ENCODE measurements around the gene PRR7.

DNA sequence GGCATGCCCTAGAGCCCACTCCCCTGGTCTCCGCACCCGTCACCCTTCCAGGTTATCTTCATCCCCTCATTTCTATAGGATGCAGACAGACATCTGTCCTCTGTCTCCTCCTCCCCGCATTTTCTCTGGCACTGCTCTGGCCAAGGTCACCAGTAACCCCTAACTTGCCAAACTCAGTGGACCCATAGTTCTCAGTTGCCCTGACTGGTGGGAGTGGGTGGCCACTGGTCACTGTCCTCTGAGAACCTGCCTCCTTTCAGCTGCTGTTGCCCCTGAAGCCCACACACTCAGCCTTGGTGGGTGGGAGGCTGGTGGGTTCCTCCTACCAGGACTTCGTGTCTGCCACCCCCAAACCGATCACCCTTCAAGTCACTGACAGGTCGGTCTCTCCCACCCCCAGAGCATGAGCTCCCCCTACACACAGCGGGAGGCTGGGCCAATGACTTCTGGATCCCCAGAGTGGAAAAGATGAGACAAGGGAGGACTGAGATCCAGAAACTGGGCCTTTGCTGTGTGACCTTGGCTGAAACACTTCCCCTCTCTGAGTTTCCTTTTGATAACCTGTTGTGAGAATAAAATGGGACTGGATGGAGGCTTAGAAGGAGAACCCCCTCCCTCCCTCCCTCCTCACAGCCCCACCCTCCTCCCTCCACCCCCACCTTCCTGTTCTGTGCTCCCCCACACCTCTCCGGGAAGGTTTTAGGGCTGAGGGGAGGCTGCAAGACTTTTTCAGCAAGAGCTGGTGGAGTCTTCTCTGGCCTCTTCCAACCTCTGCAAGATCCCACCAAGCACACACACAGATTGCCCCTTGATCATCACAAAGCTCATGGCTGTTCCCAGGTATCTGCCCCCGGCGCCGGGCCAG lies 29.2 kb downstream of the PRR7 start:
- no peak for TF ChIP-seq CEBPB (IDR thresholded peaks at IDR 0.05)
- TF ChIP-seq EP300 (IDR thresholded peaks at IDR 0.05; ENCODE audit: borderline replicate concordance), result no peak
- TF ChIP-seq EGR1 (IDR thresholded peaks at IDR 0.05), result no peak
- no peak for TF ChIP-seq TAF1 (IDR thresholded peaks at IDR 0.05; ENCODE audit: low read depth)
- TF ChIP-seq CREB1 (IDR thresholded peaks at IDR 0.05; ENCODE audit: low read depth), result no peak
- TF ChIP-seq, protein P1, sequence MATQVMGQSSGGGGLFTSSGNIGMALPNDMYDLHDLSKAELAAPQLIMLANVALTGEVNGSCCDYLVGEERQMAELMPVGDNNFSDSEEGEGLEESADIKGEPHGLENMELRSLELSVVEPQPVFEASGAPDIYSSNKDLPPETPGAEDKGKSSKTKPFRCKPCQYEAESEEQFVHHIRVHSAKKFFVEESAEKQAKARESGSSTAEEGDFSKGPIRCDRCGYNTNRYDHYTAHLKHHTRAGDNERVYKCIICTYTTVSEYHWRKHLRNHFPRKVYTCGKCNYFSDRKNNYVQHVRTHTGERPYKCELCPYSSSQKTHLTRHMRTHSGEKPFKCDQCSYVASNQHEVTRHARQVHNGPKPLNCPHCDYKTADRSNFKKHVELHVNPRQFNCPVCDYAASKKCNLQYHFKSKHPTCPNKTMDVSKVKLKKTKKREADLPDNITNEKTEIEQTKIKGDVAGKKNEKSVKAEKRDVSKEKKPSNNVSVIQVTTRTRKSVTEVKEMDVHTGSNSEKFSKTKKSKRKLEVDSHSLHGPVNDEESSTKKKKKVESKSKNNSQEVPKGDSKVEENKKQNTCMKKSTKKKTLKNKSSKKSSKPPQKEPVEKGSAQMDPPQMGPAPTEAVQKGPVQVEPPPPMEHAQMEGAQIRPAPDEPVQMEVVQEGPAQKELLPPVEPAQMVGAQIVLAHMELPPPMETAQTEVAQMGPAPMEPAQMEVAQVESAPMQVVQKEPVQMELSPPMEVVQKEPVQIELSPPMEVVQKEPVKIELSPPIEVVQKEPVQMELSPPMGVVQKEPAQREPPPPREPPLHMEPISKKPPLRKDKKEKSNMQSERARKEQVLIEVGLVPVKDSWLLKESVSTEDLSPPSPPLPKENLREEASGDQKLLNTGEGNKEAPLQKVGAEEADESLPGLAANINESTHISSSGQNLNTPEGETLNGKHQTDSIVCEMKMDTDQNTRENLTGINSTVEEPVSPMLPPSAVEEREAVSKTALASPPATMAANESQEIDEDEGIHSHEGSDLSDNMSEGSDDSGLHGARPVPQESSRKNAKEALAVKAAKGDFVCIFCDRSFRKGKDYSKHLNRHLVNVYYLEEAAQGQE (IDR thresholded peaks at IDR 0.05; ENCODE audit: low read depth), result no peak
- TF ChIP-seq, protein P2, sequence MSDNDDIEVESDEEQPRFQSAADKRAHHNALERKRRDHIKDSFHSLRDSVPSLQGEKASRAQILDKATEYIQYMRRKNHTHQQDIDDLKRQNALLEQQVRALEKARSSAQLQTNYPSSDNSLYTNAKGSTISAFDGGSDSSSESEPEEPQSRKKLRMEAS (IDR thresholded peaks at IDR 0.05), result peak; percentile 29; the same call in 1 of the 2 replicates
- TF ChIP-seq RAD21 (IDR thresholded peaks at IDR 0.05; ENCODE audit: low read depth), result no peak
- TF ChIP-seq TCF12 (IDR thresholded peaks at IDR 0.05; ENCODE audit: low read depth), result no peak
- TF ChIP-seq TEAD4 (IDR thresholded peaks at IDR 0.05), result no peak
- TF ChIP-seq, protein P3, sequence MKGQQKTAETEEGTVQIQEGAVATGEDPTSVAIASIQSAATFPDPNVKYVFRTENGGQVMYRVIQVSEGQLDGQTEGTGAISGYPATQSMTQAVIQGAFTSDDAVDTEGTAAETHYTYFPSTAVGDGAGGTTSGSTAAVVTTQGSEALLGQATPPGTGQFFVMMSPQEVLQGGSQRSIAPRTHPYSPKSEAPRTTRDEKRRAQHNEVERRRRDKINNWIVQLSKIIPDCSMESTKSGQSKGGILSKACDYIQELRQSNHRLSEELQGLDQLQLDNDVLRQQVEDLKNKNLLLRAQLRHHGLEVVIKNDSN (IDR thresholded peaks at IDR 0.05), result no peak
- no peak for TF ChIP-seq YY1 (IDR thresholded peaks at IDR 0.05; ENCODE audit: low read depth)
- no peak for TF ChIP-seq NFIC (IDR thresholded peaks at IDR 0.05)

Measured in Ishikawa (cell line).